Measurements from ENCODE around the gene KCNAB2.

Gene KCNAB2

GRCh38 chr1:6148497-6149241, 103.0 kb downstream of the KCNAB2 start:
- H3K9me3 ChIP-seq (ENCODE audit: insufficient read depth, low read length): no peaks in the 10 kb centered on the region
- H3K9ac ChIP-seq (ENCODE audit: insufficient read length, low read depth): peak overlapping the region; percentile 56
- H3K27me3 ChIP-seq (ENCODE audit: insufficient read depth, insufficient read length): peaks cover 27% of the 10 kb centered on the region
- DNase-seq (ENCODE audit: low read depth, low spot score): no peak
- no peaks in the 10 kb centered on the region for H3K36me3 ChIP-seq (ENCODE audit: insufficient read depth, insufficient read length, low read length)
- TF ChIP-seq YY1 (IDR thresholded peaks at IDR 0.05; ENCODE audit: insufficient read depth, insufficient read length) (no peak), SUZ12 (IDR thresholded peaks at IDR 0.05; ENCODE audit: extremely low read depth, insufficient read depth, insufficient read length) (no peak), ZNF274 (IDR thresholded peaks at IDR 0.05; ENCODE audit: low read depth, low read length) (no peak)
- peak overlapping the region; percentile 15 for H3K4me3 ChIP-seq (ENCODE audit: insufficient read length, low read depth)
- no peaks in the 10 kb centered on the region for H3K4me1 ChIP-seq (ENCODE audit: insufficient read depth, insufficient read length)

GRCh38 chr1:6149597-6149996, 103.9 kb downstream of the KCNAB2 start:
- no peaks in the 10 kb centered on the region for H3K36me3 ChIP-seq (ENCODE audit: insufficient read depth, insufficient read length, low read length)
- peaks cover 27% of the 10 kb centered on the region for H3K27me3 ChIP-seq (ENCODE audit: insufficient read depth, insufficient read length)
- no peak for DNase-seq (ENCODE audit: low read depth, low spot score)
- no peaks in the 10 kb centered on the region for H3K4me1 ChIP-seq (ENCODE audit: insufficient read depth, insufficient read length)
- no peaks in the 10 kb centered on the region for H3K9me3 ChIP-seq (ENCODE audit: insufficient read depth, low read length)
- no peak overlapping the region for H3K9ac ChIP-seq (ENCODE audit: insufficient read length, low read depth)
- TF ChIP-seq YY1 (IDR thresholded peaks at IDR 0.05; ENCODE audit: insufficient read depth, insufficient read length) (no peak), ZNF274 (IDR thresholded peaks at IDR 0.05; ENCODE audit: low read depth, low read length) (no peak)
- H3K4me3 ChIP-seq (ENCODE audit: insufficient read length, low read depth): no peak overlapping the region

DNA sequence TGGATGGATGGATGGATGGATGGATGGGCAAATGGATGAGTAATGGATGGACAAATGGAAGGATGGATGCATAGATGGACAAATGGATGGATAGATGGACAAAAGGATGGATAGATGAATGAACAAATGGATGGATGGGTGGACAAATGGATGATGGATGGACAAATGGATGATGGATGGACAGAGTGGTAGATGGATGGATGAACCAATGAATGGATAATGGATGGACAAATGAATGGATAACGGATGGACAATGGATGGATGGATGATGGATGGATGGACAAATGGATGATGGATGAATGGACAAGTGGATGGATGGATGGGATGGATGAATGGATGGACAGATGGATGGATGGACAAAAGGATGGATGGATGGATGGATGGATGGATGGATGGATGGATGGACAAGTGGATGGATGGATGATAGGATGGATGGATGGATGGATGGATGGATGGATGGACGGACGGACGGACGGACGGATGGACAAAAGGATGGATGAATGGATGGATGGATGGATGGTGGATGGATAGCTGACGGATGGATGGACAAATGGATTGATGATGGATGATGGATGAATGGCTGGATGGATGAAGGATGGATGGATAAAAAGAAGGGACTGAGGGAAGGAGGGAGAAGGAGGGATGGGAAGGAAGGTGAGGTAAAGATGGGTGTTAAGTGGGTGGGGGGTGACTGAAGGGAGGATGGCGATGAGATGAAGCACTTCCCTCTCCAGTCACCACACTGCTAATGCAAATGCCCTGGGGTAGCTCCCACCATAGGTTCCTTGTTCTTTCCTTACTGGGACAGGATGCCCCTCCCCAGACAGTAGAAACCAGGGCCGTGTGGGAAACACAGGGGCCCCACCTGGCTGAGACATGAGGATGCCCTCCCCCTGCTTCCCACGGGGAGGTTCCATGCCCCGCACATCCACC, 104.6 kb downstream of the KCNAB2 start:
- TF ChIP-seq SUZ12 (IDR thresholded peaks at IDR 0.05; ENCODE audit: extremely low read depth, insufficient read depth, insufficient read length): no peak
- TF ChIP-seq YY1 (IDR thresholded peaks at IDR 0.05; ENCODE audit: insufficient read depth, insufficient read length): no peak
- TF ChIP-seq ZNF274 (IDR thresholded peaks at IDR 0.05; ENCODE audit: low read depth, low read length): no peak
- Histone ChIP-seq H3K36me3 (ENCODE audit: insufficient read depth, insufficient read length, low read length) (no peaks in the 10 kb centered on the region), H3K9ac (ENCODE audit: insufficient read length, low read depth) (no peak overlapping the region), H3K27me3 (ENCODE audit: insufficient read depth, insufficient read length) (peaks cover 27% of the 10 kb centered on the region), H3K4me3 (ENCODE audit: insufficient read length, low read depth) (no peak overlapping the region), H3K4me1 (ENCODE audit: insufficient read depth, insufficient read length) (no peaks in the 10 kb centered on the region), H3K9me3 (ENCODE audit: insufficient read depth, low read length) (no peaks in the 10 kb centered on the region)
- DNase-seq (ENCODE audit: low read depth, low spot score): no peak
